ENCODE measurements around the gene RSRC2. TPM values are rescaled to one million over a fixed set of nuclear protein-coding genes. Genes with fewer than 3 reads are reported as not detected.

The RSRC2 gene
- total and polyA plus RNA-seq, 5 experiments from 2014 or later = 18.5 to 146 (median 47.5) TPM

DNA sequence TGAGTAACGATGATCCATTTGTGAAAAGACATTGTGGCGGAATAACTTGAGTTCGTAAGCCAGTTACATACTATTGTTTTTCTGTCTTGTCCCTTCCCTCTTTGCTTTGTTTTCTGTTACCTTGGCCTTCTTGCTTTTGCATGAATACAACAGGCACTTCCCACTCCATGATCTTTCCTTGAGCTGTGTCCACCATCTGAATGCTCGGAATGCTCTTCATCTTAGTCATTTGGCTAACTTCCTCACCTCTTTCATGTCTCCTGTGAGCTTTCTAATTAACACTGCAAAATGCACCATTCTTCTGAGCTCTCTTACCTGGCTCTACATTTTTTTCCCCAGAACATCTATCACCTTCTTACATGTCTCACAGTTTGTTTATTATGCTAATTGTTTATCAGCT is 10.3 kb upstream of the RSRC2 start:
- no peaks in the 10 kb centered on the region for H3K9me3 Mint-ChIP-seq
- H3K4me1 Mint-ChIP-seq = no peaks in the 10 kb centered on the region
- H3K27me3 Mint-ChIP-seq = no peaks in the 10 kb centered on the region
- POLR2A ChIA-PET = interaction anchor here (0.5 to 0.7 kb wide), 2 partner anchors 184 to 840 kb away, joined by 4 to 7 read pairs; no protein-coding TSS in a partner anchor
- ATAC-seq (no peak), DNase-seq (no peak)
- peaks cover 0 to 43% (median 2%) of the 10 kb centered on the region in 3 donors for H3K36me3 Mint-ChIP-seq
- no peak overlapping the region for H3K4me3 Mint-ChIP-seq
- no peak overlapping the region for H3K27ac Mint-ChIP-seq

DNA sequence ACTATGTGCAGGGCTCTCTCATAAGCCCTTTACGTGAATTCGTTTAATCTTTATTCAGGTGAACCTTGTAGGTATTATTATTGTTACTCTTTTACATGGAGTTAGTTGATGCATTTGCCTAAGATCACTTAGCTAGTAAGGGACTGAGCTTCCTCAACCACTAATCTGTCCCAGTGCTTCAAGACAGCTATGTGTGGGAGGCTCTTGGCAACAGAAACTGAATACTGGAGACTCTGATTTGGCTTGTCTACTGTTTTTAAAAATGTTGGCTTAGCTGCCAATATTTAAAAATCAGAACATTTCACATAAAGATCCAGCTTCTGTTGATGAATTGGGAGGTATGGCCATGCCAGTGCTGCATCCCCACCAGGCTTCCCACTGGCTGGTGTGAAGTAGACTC is 7.1 kb upstream of the RSRC2 start:
- no peak overlapping the region for H3K4me3 Mint-ChIP-seq
- no peak for ATAC-seq
- POLR2A ChIA-PET = interaction anchor here (1.4 kb wide), 1 partner anchor 10 kb away, joined by 3 read pairs; no protein-coding TSS in a partner anchor
- DNase-seq = no peak
- no peaks in the 10 kb centered on the region for H3K4me1 Mint-ChIP-seq
- H3K9me3 Mint-ChIP-seq = no peaks in the 10 kb centered on the region
- peak overlapping the region in 1 of 10 donors; percentile 20 for H3K27ac Mint-ChIP-seq
- H3K27me3 Mint-ChIP-seq = no peaks in the 10 kb centered on the region
- H3K36me3 Mint-ChIP-seq = peaks cover 0 to 41% (median 3%) of the 10 kb centered on the region in 3 donors

DNA sequence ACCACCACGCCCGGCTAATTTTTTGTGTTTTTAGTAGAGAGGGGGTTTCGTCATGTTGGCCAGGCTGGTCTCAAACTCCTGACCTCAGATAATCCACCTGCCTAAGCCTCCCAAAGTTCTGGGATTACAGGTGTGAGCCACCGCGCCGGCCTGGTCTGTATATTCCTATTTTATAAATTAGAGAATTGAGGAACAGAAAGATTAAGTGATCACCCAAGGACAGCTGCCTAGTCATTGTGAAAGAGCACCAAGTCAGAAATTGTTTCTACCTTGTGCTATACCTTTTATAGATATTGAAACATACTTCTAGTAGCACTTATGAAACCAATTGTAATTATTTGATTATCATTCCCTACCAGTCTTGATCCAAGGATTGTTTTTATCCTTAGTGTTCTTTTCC is 2.3 kb upstream of the RSRC2 start:
- Mint-ChIP-seq H3K27ac (no peak overlapping the region), H3K4me3 (no peak overlapping the region), H3K9me3 (no peaks in the 10 kb centered on the region), H3K36me3 (peaks cover 0 to 30% (median 2%) of the 10 kb centered on the region in 3 donors), H3K4me1 (peaks cover 6 to 15% (median 10%) of the 10 kb centered on the region in 4 donors), H3K27me3 (no peaks in the 10 kb centered on the region)
- DNase-seq (no peak), ATAC-seq (no peak)
- POLR2A ChIA-PET = interaction anchor here (0.6 kb wide), 1 partner anchor 670 kb away, joined by 3 read pairs; no protein-coding TSS in a partner anchor

DNA sequence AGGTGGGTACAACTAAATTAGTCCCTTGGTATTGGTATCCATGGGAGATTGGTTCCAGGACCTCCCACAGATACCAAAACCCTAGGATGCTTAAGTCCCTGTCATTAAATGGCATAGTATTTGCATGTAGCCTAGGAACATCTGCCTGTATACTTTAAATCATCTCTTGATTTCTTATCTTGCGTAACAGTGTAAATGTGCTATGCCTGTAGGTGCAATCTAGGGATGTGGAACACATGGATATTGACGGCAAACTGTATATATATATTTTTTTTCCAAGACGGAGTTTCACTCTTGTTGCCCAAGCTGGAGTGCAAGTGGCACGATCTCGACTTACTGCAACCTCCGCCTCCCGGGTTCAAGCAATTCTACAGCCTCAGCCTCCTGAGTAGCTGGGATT is 1.8 kb upstream of the RSRC2 start:
- Mint-ChIP-seq H3K27me3 (no peaks in the 10 kb centered on the region), H3K4me3 (no peak overlapping the region)

DNA sequence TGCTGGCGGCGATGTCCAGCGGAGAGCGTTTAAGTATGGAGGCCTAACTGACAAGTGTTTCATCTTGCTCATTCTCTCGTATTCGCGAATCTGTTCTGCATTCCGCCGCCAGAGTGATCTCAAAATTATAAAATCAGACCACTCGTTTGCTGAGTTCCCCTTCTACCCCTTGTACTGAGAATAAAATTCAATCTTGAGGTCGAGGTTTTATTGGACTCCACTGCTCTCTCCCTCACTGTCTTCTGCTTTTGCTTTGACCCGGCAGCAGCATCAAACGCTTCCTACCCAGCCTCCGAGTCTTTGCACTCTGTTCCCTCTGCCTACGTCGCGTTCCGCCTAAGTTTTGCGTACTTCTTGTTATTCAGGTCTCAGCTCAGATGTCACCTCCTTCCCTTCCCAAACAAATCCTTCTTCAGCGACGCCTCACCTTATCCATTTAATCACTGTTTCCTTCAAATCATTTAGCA is 775 bp upstream of the RSRC2 start:
- Mint-ChIP-seq H3K4me3 (no peak overlapping the region), H3K27me3 (no peaks in the 10 kb centered on the region), H3K27ac (no peak overlapping the region), H3K4me1 (peaks cover 10 to 28% (median 21%) of the 10 kb centered on the region in 4 donors), H3K36me3 (peaks cover 0 to 36% (median 2%) of the 10 kb centered on the region in 3 donors), H3K9me3 (no peaks in the 10 kb centered on the region)
- POLR2A ChIA-PET = interaction anchor here (0.5 to 6.3 kb wide), 15 partner anchors 12 to 1075 kb away, joined by 3 to 113 read pairs (median 5); partner anchors contain the start of genes CLIP1, DDX55, DENR and DIABLO
- ATAC-seq = no peak
- peak in 5 of 10 donors; percentile 5 to 28 (median 24) for DNase-seq

More for the DNA sequence above, 1.8 kb upstream of the RSRC2 start:
- H3K4me1 Mint-ChIP-seq = peaks cover 6 to 19% (median 14%) of the 10 kb centered on the region in 4 donors
- POLR2A ChIA-PET = no interaction called here
- ATAC-seq = no peak
- H3K27ac Mint-ChIP-seq = peak overlapping the region in 2 of 10 donors; percentile 25 to 34
- no peak for DNase-seq
- H3K36me3 Mint-ChIP-seq = peaks cover 0 to 34% (median 2%) of the 10 kb centered on the region in 3 donors
- H3K9me3 Mint-ChIP-seq = no peaks in the 10 kb centered on the region

DNA sequence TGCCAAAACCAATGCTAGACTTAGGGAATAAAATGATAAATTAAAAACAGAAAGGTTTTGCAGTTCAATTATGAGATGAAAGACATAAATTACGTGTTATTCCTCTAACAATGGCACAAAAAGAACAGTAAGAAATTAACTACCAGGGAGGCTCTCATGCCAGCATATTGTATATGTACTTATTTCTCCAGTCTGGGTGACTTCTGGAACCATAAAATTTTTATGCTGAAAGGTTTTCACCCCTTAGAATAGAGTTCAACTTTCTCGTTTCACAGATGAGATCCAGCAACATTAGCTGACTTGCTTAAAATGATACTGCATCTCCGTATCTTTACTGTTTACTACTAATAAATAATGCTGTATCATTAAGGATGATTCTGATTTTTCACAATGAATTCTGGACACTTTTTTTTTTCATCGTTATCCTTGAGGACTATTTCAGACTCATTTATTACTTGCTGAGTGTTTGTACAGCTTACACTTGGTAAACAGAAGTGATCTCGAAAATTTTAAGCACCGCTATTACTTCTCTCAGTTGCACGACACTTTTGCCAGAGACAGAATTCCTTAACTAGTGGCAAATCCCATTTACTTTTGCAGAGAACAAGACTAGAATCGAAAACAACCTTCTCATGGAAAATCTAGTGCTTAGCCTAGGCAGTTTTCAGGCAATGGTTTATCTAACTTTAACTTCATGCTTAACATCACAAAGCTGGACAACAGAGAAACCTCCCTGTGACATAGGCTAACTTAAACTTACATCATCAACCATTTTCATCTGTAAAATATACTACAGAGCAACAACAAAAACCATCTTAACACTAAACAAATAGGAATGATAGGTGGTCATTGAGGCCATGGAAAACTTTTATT is 2.7 kb downstream of the RSRC2 start:
- ATAC-seq (no peak), DNase-seq (no peak)
- peaks cover 5 to 53% (median 17%) of the 10 kb centered on the region in 3 donors for H3K36me3 Mint-ChIP-seq
- peaks cover 17 to 54% (median 46%) of the 10 kb centered on the region in 4 donors for H3K4me1 Mint-ChIP-seq
- no peaks in the 10 kb centered on the region for H3K9me3 Mint-ChIP-seq
- H3K27me3 Mint-ChIP-seq = no peaks in the 10 kb centered on the region
- POLR2A ChIA-PET = interaction anchor here (1.0 to 6.3 kb wide), 3 partner anchors 10 to 23 kb away, joined by 3 to 113 read pairs (median 3); partner anchors contain the start of gene ZCCHC8
- H3K27ac Mint-ChIP-seq = peak overlapping the region in 8 of 10 donors; percentile 40 to 91 (median 77)
- peak overlapping the region in 7 of 10 donors; percentile 75 to 91 (median 89) for H3K4me3 Mint-ChIP-seq

DNA sequence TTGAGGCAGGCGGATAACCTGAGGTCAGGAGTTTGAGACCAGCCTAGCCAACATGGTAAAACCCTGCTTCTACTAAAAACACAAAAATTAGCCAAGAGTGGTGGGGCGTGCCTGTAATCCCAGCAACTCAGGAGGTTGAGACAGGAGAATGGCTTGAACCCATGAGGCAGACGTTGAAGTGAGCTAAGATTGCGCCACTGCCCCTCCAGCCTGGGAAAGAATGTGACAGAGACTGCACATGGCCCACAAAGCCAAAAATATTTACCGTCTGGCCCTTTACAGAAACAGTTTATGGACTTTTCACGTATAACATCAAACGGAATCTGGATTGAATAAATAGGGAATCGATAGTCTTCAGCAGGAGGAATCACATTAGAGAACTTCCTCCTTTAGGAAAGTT is 3.5 kb downstream of the RSRC2 start:
- ATAC-seq = no peak
- Mint-ChIP-seq H3K36me3 (peaks cover 5 to 61% (median 21%) of the 10 kb centered on the region in 3 donors), H3K27ac (peak overlapping the region in 9 of 10 donors; percentile 14 to 91 (median 60)), H3K9me3 (no peaks in the 10 kb centered on the region), H3K27me3 (no peaks in the 10 kb centered on the region), H3K4me1 (peaks cover 17 to 59% (median 52%) of the 10 kb centered on the region in 4 donors), H3K4me3 (peak overlapping the region in 7 of 10 donors; percentile 36 to 91 (median 89))
- POLR2A ChIA-PET = interaction anchor here (6.3 kb wide), 1 partner anchor 23 kb away, joined by 113 read pairs; the partner anchor contains the start of gene ZCCHC8
- DNase-seq = no peak

DNA sequence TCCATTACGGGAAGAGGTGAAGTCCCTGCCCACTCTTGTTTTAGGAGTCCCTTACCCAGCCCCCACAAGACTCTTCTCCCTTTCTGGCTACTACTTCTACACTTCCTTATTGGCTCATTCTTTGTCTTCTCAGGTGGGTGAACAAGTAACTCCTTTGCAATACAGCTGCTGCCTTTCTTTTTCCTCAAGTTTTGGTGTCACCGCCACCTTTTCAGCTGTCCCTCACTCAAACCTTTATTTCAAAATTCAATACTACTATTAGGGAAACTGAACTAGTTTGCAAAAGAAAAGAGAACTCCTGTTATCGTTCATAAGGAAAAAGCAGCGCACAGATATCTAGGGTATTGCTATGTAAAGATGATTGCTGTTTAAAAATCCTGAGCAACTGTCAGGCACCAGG is 6.1 kb downstream of the RSRC2 start:
- Mint-ChIP-seq H3K27ac (peak overlapping the region in 4 of 10 donors; percentile 18 to 31 (median 26)), H3K9me3 (no peaks in the 10 kb centered on the region), H3K4me1 (peaks cover 18 to 63% (median 57%) of the 10 kb centered on the region in 4 donors), H3K36me3 (peaks cover 10 to 87% (median 33%) of the 10 kb centered on the region in 3 donors), H3K27me3 (no peaks in the 10 kb centered on the region), H3K4me3 (peak overlapping the region in 1 of 10 donors; percentile 48)
- DNase-seq (no peak), ATAC-seq (no peak)
- POLR2A ChIA-PET = interaction anchor here (0.6 to 1.4 kb wide), 3 partner anchors 19 to 95 kb away, joined by 4 to 5 read pairs (median 4); partner anchors contain the start of gene ZCCHC8

DNA sequence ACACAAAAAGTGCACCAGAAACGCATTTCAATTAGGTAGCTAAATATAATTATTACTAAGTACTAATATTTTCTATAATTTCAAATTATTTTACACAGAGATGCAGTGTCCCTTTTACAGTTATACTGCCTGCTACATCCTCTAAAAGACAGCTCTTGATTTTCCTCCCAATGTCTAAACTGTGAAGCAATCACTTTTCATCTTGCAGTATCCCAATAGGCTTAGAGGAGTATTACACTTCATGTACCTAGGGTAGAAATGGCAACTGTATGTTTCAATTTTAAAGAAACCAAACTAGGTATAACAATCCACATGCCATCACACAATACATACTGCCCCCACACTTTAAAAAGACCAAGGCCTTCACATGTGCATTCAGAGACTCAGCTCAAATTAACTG is 7.3 kb downstream of the RSRC2 start:
- no peak for DNase-seq
- peaks cover 10 to 91% (median 33%) of the 10 kb centered on the region in 3 donors for H3K36me3 Mint-ChIP-seq
- H3K27ac Mint-ChIP-seq = peak overlapping the region in 3 of 10 donors; percentile 1 to 72 (median 1)

DNA sequence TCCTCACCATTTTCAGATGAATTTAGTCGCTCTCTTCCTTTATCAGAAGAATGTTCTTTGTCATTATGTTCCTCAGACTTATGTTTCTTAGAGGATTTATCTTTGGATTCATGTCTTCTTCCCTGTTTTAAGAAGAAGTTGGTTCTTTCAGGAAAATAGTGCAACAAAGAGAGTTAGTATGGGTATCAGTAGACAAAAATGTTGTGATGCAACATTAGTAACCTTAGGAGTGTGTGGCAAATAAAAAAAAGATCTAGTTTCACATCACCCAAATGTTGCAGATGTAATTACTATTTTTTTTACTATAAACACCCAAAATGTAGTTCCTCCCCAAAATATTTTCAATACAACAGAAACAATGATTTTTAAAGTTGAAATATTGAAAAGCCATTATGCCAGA is 7.8 kb downstream of the RSRC2 start:
- Mint-ChIP-seq H3K27me3 (no peaks in the 10 kb centered on the region), H3K4me3 (no peak overlapping the region), H3K36me3 (peaks cover 10 to 91% (median 33%) of the 10 kb centered on the region in 3 donors), H3K9me3 (no peaks in the 10 kb centered on the region), H3K27ac (peak overlapping the region in 6 of 10 donors; percentile 5 to 54 (median 18)), H3K4me1 (peaks cover 16 to 50% (median 45%) of the 10 kb centered on the region in 4 donors)
- DNase-seq = no peak
- ATAC-seq = no peak
- POLR2A ChIA-PET = no interaction called here

More for the DNA sequence above, 7.3 kb downstream of the RSRC2 start:
- no peaks in the 10 kb centered on the region for H3K27me3 Mint-ChIP-seq
- H3K4me3 Mint-ChIP-seq = no peak overlapping the region
- peak in 1 of 2 donors; percentile 27 for ATAC-seq
- peaks cover 18 to 55% (median 50%) of the 10 kb centered on the region in 4 donors for H3K4me1 Mint-ChIP-seq
- POLR2A ChIA-PET = interaction anchor here (0.5 kb wide), 1 partner anchor 116 kb away, joined by 4 read pairs; no protein-coding TSS in a partner anchor
- no peaks in the 10 kb centered on the region for H3K9me3 Mint-ChIP-seq

DNA sequence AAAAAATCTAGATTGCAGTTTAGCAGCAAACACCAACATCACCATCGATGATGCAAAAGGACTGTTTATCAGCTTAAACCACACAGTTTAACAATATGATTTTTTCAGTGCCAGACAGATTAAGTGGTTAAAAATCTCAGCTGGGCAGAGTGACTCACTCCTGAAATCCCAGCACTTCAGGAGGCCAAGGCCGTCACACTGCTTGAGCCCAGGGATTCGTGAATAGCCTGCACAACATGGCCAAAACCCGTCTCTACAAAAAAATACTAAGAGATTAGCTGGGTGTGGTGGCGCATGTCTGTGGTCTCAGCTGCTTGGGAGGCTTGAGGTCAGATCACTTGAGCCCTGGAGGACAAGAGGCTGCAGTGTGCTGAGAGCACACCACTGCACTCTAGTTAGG is 8.9 kb downstream of the RSRC2 start:
- Mint-ChIP-seq H3K36me3 (peaks cover 10 to 91% (median 38%) of the 10 kb centered on the region in 3 donors), H3K4me3 (no peak overlapping the region), H3K27me3 (no peaks in the 10 kb centered on the region), H3K4me1 (peaks cover 12 to 42% (median 37%) of the 10 kb centered on the region in 4 donors), H3K27ac (peak overlapping the region in 1 of 10 donors; percentile 33), H3K9me3 (no peaks in the 10 kb centered on the region)
- DNase-seq = no peak
- POLR2A ChIA-PET = interaction anchor here (1.5 kb wide), 1 partner anchor 17 kb away, joined by 6 read pairs; the partner anchor contains the start of gene ZCCHC8
- no peak for ATAC-seq

Measured in naive thymus-derived CD8-positive, alpha-beta T cell (primary cell).